Neural progenitor cell (in vitro differentiated cells): ENCODE data around the gene RAB24.

Source experiments
- CTCF ChIP-seq: fragments of 200-600 bp; sonication (generic); IDR thresholded peaks from 2 replicates; pipeline ENCODE4 v1.5.1; 2017; ENCODE audit warnings: antibody characterized with exemption, mild to moderate bottlenecking
- EZH2 ChIP-seq: fragments of 200-600 bp; sonication (generic); IDR thresholded peaks from 2 replicates; pipeline ENCODE4 v1.6.1; 2017; ENCODE audit warnings: antibody characterized with exemption, mild to moderate bottlenecking, moderate library complexity

GRCh38 chr5:177308740-177309139, 5.2 kb upstream of the RAB24 start:
- TF ChIP-seq CTCF (no peak), EZH2 (no peak)
